ENCODE measurements around the gene PROSER2. TPM values are rescaled to one million over a fixed set of nuclear protein-coding genes. Genes with fewer than 3 reads are reported as not detected.

The PROSER2 gene
- total and polyA plus RNA-seq, 2 of the 13 experiments (the other 11 are each of a cell fraction or from before 2014, with no cell fraction given): 6.9 to 7.7 TPM

DNA sequence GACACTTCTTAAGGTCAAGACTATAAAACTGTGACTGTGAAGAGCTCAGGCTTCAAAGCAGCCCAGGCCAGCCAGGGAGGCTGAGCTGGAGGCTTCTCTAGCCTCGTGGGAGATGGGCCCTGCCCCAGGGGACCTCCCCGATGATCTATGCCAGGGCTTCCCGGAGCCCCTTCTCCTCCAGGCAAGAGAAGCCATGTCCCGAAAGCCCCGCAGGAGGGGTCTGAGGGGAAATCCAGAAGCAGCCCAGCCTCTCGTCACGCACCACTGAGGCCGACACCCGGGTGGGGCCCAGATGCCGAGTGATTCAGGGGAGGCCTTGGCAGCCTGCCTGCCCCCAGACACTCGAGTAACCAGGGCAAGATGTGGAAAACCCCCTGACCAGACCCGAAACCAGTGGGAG lies 63.7 kb downstream of the PROSER2 start:
- intact Hi-C loops (cut with micrococcal nuclease; ENCODE audit: unreplicated experiment): no loop called here
- Histone ChIP-seq H3K9ac (ENCODE audit: insufficient read depth, low read depth, low read length) (no peak overlapping the region), H3K36me3 (replicated peaks in 1 of 2; ENCODE audit: control insufficient read depth in 1 of 2, insufficient read depth in 2 of 2, low read length in 2 of 2) (no peaks in the 10 kb centered on the region), H3K4me1 (ENCODE audit: insufficient read depth, low read length) (peaks cover 18% of the 10 kb centered on the region), H3K9me3 (ENCODE audit: low read length) (no peaks in the 10 kb centered on the region), H3K27ac (ENCODE audit: extremely low read length, insufficient read depth, low read length) (no peak overlapping the region), H4K20me1 (ENCODE audit: insufficient read depth, low read length) (no peaks in the 10 kb centered on the region), H2AFZ (ENCODE audit: low read length) (no peak overlapping the region), H3K4me3 (replicated peaks in 1 of 3; ENCODE audit: insufficient read depth in 1 of 3, low read depth in 2 of 3, low read length in 3 of 3) (no peak overlapping the region), H3K4me2 (ENCODE audit: low read depth, low read length) (no peak overlapping the region), H3K79me2 (ENCODE audit: insufficient read depth, low read length) (no peaks in the 10 kb centered on the region), H3K27me3 (ENCODE audit: control insufficient read depth in 1 of 2, insufficient read depth in 2 of 2, low read length in 2 of 2) (0 out of 5 replicates have a peak, but pooled peaks cover 0 to 2% of the 10 kb centered on the region in 2 experiments)
- DNase-seq (ENCODE audit: low spot score): no peak
- BruUV-seq (replicated peaks): no TSS peak
- ChIA-PET POLR2A (interaction anchor here (1.3 kb wide), 1 partner anchor 11 kb away, joined by 5 read pairs; no protein-coding TSS in a partner anchor), CTCF (ENCODE audit: low intra/inter-chr PET ratio, low total read pairs) (no interaction called here)
- FAIRE-seq: no peak
- 72% methylated on average over 7 of the region's 12 CpGs for WGBS (ENCODE audit: low lambda C conversion rate)
- ATAC-seq: no peak; the same call in 2 of the 3 replicates
- in situ Hi-C loops (cut with HindIII; ENCODE audit: extremely low pct_ligation_motif_present, low pct_unique_long_range_greater_than_20kb): no loop called here
- TF ChIP-seq SRSF1 (optimal IDR thresholded peaks at IDR 0.05; ENCODE audit: low read depth, low read length): no peak
- no peak for TF ChIP-seq ZNF878 (CRISPR knock-in tag; IDR thresholded peaks at IDR 0.05)
- TF ChIP-seq NR3C1 (CRISPR knock-in tag; IDR thresholded peaks at IDR 0.05): no peak
- no peak for TF ChIP-seq SALL2 (CRISPR knock-in tag; IDR thresholded peaks at IDR 0.05)
- TF ChIP-seq NFIB (CRISPR knock-in tag; IDR thresholded peaks at IDR 0.05; ENCODE audit: borderline replicate concordance): no peak
- TF ChIP-seq SNAI1 (CRISPR knock-in tag; IDR thresholded peaks at IDR 0.05; ENCODE audit: borderline replicate concordance): no peak
- no peak for TF ChIP-seq PAX8 (CRISPR knock-in tag; IDR thresholded peaks at IDR 0.05; ENCODE audit: borderline replicate concordance)
- TF ChIP-seq ZNF841 (CRISPR knock-in tag; IDR thresholded peaks at IDR 0.05; ENCODE audit: borderline replicate concordance): no peak

All from HepG2 (cell line).